NOMO-1 treated with dmso at 0.1 percent for 144 hours (cell line): ENCODE measurements around the gene TCHH.
"Not testable (repeated sequence)": the region's sequence is repeated elsewhere in the genome, so short reads cannot be mapped to it uniquely, and the experiment has no call there.

ENCODE experiments used
- DNase-seq: peaks from one replicate; lab custom pipeline; 2025; ENCODE audit not compliant: unreplicated experiment; lab: John Stamatoyannopoulos, UW

The TCHH gene, protein sequence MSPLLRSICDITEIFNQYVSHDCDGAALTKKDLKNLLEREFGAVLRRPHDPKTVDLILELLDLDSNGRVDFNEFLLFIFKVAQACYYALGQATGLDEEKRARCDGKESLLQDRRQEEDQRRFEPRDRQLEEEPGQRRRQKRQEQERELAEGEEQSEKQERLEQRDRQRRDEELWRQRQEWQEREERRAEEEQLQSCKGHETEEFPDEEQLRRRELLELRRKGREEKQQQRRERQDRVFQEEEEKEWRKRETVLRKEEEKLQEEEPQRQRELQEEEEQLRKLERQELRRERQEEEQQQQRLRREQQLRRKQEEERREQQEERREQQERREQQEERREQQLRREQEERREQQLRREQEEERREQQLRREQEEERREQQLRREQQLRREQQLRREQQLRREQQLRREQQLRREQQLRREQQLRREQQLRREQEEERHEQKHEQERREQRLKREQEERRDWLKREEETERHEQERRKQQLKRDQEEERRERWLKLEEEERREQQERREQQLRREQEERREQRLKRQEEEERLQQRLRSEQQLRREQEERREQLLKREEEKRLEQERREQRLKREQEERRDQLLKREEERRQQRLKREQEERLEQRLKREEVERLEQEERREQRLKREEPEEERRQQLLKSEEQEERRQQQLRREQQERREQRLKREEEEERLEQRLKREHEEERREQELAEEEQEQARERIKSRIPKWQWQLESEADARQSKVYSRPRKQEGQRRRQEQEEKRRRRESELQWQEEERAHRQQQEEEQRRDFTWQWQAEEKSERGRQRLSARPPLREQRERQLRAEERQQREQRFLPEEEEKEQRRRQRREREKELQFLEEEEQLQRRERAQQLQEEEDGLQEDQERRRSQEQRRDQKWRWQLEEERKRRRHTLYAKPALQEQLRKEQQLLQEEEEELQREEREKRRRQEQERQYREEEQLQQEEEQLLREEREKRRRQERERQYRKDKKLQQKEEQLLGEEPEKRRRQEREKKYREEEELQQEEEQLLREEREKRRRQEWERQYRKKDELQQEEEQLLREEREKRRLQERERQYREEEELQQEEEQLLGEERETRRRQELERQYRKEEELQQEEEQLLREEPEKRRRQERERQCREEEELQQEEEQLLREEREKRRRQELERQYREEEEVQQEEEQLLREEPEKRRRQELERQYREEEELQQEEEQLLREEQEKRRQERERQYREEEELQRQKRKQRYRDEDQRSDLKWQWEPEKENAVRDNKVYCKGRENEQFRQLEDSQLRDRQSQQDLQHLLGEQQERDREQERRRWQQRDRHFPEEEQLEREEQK (N-terminal part only)

DNA sequence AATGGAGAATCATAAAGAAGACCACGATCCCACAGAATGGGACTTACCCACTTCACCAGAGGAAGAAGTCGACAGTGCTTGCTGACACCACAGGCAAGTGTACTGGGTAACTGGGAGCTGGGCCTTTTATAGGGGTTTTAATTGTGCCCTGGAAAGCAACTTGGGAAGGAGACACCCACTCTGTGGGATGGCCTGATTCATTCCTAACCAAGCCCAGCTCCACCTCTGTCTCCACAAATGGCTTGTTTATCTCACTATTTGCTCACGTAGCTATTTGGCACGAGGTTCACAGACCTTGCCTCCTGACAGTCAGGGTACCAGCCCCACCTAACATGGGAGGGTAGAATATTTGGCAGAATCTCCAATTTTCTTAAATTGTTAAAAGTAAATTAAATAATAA lies at the start of gene TCHH:
Gene TCHH, minus strand, starts transcription at position 101 of the 400 bp plus-strand sequence. CDS start 1,364 bp downstream, outside the sequence.
- no peak for DNase-seq

GRCh38 chr1:152164517-152165136 lies 49.4 kb upstream of the TCHH start:
- DNase-seq: no peak

DNA sequence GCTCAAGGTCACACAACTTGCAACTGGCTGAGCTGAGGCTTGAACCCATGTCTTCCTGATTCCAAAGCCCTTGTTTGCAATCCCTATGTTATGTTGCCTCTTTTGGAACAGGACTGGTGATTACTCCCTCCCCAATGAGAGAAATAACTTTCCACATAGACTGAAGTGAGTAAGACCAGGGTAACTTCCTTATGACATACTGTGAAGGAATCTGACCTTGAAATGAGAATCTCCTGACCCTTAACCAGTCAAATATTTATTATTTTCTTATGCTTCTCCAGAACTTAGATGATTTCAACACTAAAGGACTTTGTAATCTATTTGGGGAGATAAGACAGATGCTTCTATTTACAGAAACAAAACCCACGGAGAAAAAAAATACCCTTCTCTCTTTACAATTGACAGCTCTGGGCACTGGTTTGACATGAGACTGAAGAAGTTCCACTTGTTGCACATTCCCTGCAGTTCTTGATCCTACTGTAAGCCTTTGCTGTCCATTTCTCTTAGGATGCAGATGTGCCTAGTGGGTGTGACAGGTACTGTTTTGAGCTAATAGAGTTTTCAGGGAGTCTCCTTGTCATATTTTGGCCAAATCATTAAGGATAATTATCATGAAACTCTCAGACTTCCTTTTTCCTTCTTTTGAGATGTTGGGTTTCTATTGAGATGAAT lies 47.7 kb upstream of the TCHH start:
- DNase-seq: no peak

DNA sequence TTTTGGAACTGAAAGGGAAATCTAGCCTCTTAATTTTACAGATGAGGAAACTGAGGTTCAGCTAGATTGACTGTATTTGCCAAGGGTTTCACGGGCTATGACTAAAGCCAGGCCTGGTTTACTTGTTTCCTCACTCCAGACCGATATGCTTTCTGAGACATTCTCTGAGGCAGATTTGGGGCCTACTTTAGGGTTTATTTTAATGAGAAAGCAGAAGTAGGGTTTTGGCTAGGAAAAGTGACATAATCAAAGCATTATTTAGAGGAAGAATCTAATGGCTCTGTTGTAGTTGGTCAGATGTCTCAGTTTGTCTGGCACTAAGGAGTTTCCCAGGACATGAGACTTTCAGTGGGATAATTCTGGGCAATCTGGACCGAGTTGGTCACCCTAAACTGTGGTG lies 45.3 kb upstream of the TCHH start:
- DNase-seq: peak; percentile 83

DNA sequence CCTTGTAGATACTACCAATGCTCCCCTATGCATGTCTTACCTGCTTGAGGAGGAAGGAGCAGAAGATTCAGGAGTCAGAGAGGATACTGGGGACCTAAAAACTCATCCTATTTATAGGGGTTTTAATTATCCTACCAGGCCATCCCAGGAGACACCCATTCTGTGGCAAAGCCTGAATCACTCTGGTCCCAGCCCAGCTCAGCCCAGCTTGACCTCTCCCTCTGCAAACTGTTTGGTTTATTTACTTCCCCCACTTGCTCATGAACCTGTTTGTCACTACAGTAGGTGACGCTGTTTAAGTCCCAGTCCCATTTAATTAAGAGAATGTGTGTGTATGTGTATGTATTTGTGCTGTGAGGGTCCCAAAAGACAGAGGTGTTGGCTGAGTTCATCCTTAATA lies 43.9 kb upstream of the TCHH start, which contains the start of gene RPTN:
Gene RPTN, minus strand, starts transcription at position 85 of the 400 bp plus-strand sequence. CDS start 1,339 bp downstream, outside the sequence.
- no peak for DNase-seq

- DNase-seq: no peak
Measured at GRCh38 chr1:152153996-152154395, 38.8 kb upstream of the TCHH start.

GRCh38 chr1:152151646-152152045 lies 36.4 kb upstream of the TCHH start:
- no peak for DNase-seq

- no peak for DNase-seq
Measured at GRCh38 chr1:152148981-152149380, 33.7 kb upstream of the TCHH start.

- no peak for DNase-seq
Measured at GRCh38 chr1:152148051-152148450, 32.8 kb upstream of the TCHH start.

- no peak for DNase-seq
Measured at GRCh38 chr1:152145769-152146168, 30.5 kb upstream of the TCHH start.

DNA sequence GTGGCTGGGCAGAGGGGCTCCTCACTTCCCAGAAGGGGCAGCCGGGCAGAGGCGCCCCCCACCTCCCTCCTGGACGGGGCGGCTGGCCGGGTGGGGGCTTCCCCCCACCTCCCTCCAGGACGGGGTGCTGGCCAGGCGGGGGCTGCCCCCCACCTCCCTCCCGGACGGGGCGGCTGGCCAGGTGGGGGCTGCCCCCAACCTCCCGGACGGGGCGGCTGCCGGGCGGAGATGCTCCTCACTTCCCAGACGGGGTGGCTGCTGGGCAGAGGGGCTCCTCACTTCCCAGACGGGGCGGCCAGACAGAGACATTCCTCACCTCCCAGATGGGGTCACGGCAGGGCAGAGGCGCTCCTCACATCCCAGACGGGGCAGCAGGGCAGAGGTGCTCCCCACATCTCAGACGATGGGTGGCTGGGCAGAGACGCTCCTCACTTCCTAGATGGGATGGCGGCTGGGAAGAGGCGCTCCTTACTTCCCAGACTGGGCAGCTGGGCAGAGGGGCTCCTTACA lies 29.5 kb upstream of the TCHH start:
- not testable (repeated sequence) for DNase-seq

- no peak for DNase-seq
Measured at GRCh38 chr1:152143150-152143887, 28.1 kb upstream of the TCHH start.

- no peak for DNase-seq
Measured at GRCh38 chr1:152141971-152142584, 26.8 kb upstream of the TCHH start.

- DNase-seq: no peak
Measured at GRCh38 chr1:152137215-152137614, 22.0 kb upstream of the TCHH start.

DNA sequence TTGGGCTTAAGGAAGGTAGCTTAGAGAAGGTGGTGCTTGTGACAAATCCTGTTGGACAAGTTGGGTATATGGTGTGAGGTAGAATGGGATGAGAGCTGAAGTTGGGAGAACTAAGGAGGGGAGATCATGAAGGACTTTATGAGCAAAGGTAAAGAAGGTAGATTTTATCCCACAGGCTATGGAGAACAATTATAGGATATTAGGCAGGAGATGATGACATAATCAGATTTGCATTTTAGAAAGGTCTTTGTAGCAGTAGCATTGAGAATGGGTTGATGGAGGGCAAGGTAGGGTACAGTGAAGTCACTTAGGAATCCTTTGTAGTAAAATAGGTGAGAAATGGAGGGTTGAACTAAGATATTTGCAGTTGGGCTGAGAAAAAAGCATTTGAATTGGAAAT lies 14.9 kb upstream of the TCHH start:
- DNase-seq: no peak

GRCh38 chr1:152127673-152128072 lies 12.4 kb upstream of the TCHH start:
- no peak for DNase-seq

GRCh38 chr1:152125834-152126443 lies 10.7 kb upstream of the TCHH start:
- DNase-seq: no peak

GRCh38 chr1:152118915-152119314 lies 3.7 kb upstream of the TCHH start:
- no peak for DNase-seq
